Activated CD8-positive, alpha-beta memory T cell treated with anti-CD3 and anti-CD28 coated beads, Interleukin-2, amount 50 U/mL, for 4 hours (primary cell): ENCODE measurements around the gene SMIM1.

Experiments
- DNase-seq: peaks from one replicate; pipeline ENCODE4 v3.0.0-alpha.2; 2020

SMIM1 gene

GRCh38 chr1:3772715-3773571 is at the start of gene SMIM1:
SMIM1 (plus strand) TSS chr1:3772749; CDS start chr1:3775374, 2,625 bp downstream.
- no peak for DNase-seq

GRCh38 chr1:3722846-3723245 is 49.7 kb upstream of the SMIM1 start:
- no peak for DNase-seq

- peak; percentile 82 for DNase-seq
Observed at GRCh38 chr1:3724416-3725030, 48.0 kb upstream of the SMIM1 start.

GRCh38 chr1:3725366-3725765 is 47.2 kb upstream of the SMIM1 start:
- DNase-seq: no peak

- no peak for DNase-seq
Observed at GRCh38 chr1:3727042-3727824, 45.3 kb upstream of the SMIM1 start.

- no peak for DNase-seq
Observed at GRCh38 chr1:3727825-3728776, 44.4 kb upstream of the SMIM1 start.

GRCh38 chr1:3729594-3730542 is 42.7 kb upstream of the SMIM1 start:
- DNase-seq: no peak

GRCh38 chr1:3730543-3731247 is 41.9 kb upstream of the SMIM1 start:
- DNase-seq: no peak

GRCh38 chr1:3731583-3732433 is 40.7 kb upstream of the SMIM1 start:
- DNase-seq: no peak

GRCh38 chr1:3732434-3733093 is 40.0 kb upstream of the SMIM1 start:
- no peak for DNase-seq

- no peak for DNase-seq
Observed at GRCh38 chr1:3733094-3733882, 39.3 kb upstream of the SMIM1 start.

- no peak for DNase-seq
Observed at GRCh38 chr1:3733883-3734589, 38.5 kb upstream of the SMIM1 start.

GRCh38 chr1:3734602-3735001 is 37.9 kb upstream of the SMIM1 start:
- no peak for DNase-seq

GRCh38 chr1:3735027-3735681 is 37.4 kb upstream of the SMIM1 start:
- DNase-seq: no peak

GRCh38 chr1:3735688-3736087 is 36.9 kb upstream of the SMIM1 start:
- no peak for DNase-seq

GRCh38 chr1:3736131-3736561 is 36.4 kb upstream of the SMIM1 start:
- DNase-seq: no peak

- no peak for DNase-seq
Observed at GRCh38 chr1:3736708-3737107, 35.8 kb upstream of the SMIM1 start.
